Activated naive CD8-positive, alpha-beta T cell treated with anti-CD3 and anti-CD28 coated beads, Interleukin-2, amount 50 U/mL, for 24 hours (primary cell): ENCODE results near the gene TMEM132D.

Source experiments
- ATAC-seq: fragments of 150-1000 bp; cut with Tn5 transposase; one replicate; pipeline ENCODE4 v1.10.0; 2021
- DNase-seq: peaks from one replicate; pipeline ENCODE4 v3.0.0; 2021
- H3K27ac Mint-ChIP-seq: one replicate; pipeline ENCODE4 v1.8.0; 2021; ENCODE audit warnings: mild to moderate bottlenecking, mixed read lengths
- H3K27me3 Mint-ChIP-seq: one replicate; pipeline ENCODE4 v1.8.0; 2021; ENCODE audit warnings: mixed read lengths
- H3K36me3 Mint-ChIP-seq: one replicate; pipeline ENCODE4 v1.8.0; 2021; ENCODE audit warnings: low read depth, mixed read lengths
- H3K4me1 Mint-ChIP-seq: one replicate; pipeline ENCODE4 v1.8.0; 2021; ENCODE audit warnings: mixed read lengths
- H3K4me3 Mint-ChIP-seq: one replicate; pipeline ENCODE4 v1.8.0; 2021; ENCODE audit warnings: mild to moderate bottlenecking, moderate library complexity, mixed read lengths
- H3K9me3 Mint-ChIP-seq: one replicate; pipeline ENCODE4 v1.8.0; 2021; ENCODE audit warnings: mixed read lengths

TMEM132D gene

DNA sequence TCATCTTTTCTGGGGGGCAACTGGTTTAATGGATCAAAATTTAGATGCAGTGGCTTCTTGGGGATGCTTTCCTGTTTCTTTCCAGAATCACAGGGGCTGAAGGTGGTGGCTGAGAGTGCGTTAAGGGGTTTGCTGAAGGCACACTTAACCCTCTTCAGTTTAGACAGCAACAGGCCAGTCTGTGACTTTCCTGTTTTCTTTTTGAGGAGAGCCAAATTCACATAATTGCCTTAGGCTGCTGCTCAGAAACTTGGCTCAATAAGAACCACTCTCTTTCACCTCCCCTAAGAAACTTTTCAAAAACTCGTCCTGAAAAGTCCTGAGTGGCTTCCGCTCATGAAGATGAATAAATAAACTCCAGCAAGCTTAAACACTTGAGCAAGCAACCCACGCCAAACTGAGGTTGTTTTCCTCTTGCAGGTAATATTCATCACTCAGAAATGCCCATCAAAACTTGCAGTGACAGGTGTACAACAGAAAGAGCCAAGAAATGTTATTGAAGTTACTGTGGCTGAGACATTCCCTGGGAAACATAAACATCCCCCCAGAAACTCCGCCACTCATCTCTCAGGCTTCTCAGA lies 510.4 kb downstream of the TMEM132D start:
- no peak for DNase-seq
- no peak for ATAC-seq
- Mint-ChIP-seq H3K27me3 (no peaks in the 10 kb centered on the region), H3K4me1 (no peaks in the 10 kb centered on the region), H3K36me3 (no peaks in the 10 kb centered on the region), H3K27ac (no peak overlapping the region), H3K4me3 (no peak overlapping the region), H3K9me3 (peaks cover 5% of the 10 kb centered on the region)

DNA sequence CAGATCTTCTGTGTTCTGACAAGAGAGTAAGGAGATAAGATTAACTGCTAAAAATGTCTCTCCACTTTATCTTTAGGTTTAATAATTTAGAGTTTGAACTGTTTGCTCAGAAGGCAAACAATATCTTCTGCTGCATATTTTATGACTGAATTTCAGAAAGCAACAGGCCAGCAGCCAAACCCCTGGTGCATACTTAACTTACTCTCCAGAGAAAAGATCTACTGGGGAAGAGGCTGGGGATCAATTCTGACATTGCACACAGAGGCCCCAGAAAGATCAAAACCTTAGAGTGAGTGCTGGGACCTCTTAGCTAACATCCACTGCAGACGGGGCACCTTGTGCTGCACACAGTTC lies 518.2 kb downstream of the TMEM132D start:
- DNase-seq: no peak
- Mint-ChIP-seq H3K36me3 (no peaks in the 10 kb centered on the region), H3K27me3 (no peaks in the 10 kb centered on the region), H3K27ac (no peak overlapping the region), H3K4me3 (no peak overlapping the region), H3K9me3 (peaks cover 3% of the 10 kb centered on the region), H3K4me1 (no peaks in the 10 kb centered on the region)
- ATAC-seq: no peak

DNA sequence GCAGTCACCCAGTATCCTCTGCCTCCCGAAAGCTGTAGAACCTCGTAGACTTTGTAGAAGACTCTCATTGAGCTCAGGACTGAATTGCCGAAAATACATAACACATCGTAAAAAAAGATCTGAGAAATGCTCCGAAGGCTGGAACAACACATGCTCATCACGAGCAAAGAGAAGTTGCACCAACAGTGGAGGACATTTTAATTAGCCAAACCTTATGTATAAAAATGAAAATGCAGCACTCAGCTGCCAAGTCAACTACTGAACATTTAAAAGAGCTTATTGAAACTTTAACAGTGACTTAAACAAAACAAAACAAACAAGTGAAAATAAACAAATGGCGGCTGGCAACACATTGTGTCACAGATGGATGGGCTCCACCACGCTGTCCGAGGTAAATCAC lies 519.9 kb downstream of the TMEM132D start:
- no peak for ATAC-seq
- DNase-seq: no peak
- Mint-ChIP-seq H3K9me3 (peaks cover 3% of the 10 kb centered on the region), H3K36me3 (no peaks in the 10 kb centered on the region), H3K4me3 (no peak overlapping the region), H3K4me1 (no peaks in the 10 kb centered on the region), H3K27me3 (no peaks in the 10 kb centered on the region), H3K27ac (no peak overlapping the region)

DNA sequence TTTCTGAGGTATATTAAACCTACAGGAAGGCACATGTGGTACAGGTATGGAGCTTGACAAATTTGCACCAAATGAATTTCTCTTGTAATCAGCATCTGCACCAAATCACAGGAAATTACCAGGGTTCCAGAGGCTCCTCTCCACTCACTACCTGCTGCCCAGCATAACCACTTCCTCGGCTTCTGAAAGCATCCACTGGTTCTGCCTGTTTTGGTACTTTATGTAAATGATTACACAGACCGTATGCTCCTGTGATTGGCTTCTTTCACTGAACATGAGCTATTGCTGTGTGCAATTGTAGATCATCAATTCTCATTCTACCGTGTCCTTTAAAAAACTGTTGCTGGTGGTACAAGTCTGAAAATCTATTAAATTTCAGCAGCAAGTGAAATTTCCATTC lies 522.1 kb downstream of the TMEM132D start:
- no peak overlapping the region for H3K27ac Mint-ChIP-seq
- no peaks in the 10 kb centered on the region for H3K4me1 Mint-ChIP-seq
- H3K9me3 Mint-ChIP-seq: peaks cover 11% of the 10 kb centered on the region
- no peak overlapping the region for H3K4me3 Mint-ChIP-seq
- no peaks in the 10 kb centered on the region for H3K36me3 Mint-ChIP-seq
- no peaks in the 10 kb centered on the region for H3K27me3 Mint-ChIP-seq
- ATAC-seq: no peak
- no peak for DNase-seq

DNA sequence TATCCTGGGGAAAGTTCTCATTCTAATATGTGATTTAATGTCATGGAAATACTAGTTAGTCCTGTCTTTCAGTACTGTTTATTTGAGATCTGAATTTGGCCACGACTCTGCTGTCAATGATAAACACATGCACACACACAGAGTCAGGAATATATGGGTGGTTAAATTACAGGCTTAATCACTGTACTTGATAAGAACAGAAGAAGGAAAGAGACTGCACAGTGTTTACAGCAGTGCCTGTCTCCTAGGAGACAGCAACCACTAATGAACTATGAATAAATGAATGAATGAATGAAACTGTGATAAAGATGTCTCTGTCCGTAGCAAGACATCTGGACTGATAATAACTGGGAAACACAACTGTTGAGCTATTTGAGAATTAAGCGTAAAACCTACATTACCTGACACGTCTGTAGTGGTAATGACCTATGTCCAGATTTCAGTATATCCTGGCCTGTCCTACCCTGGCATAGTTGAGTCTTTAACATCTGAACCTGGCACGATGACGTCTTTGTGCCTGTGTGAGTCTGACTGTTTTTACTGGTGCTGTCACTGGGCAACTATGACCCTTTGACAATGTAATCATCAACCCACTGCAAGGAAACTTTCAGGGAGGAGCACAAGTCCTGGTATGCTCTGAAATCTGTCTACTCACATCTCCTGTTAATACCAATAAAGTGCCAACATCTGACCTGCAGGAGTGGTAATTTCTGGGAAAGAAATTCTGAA lies 524.6 kb downstream of the TMEM132D start:
- H3K4me1 Mint-ChIP-seq: no peaks in the 10 kb centered on the region
- H3K4me3 Mint-ChIP-seq: no peak overlapping the region
- no peaks in the 10 kb centered on the region for H3K27me3 Mint-ChIP-seq
- H3K9me3 Mint-ChIP-seq: peaks cover 11% of the 10 kb centered on the region
- H3K27ac Mint-ChIP-seq: no peak overlapping the region
- no peak for DNase-seq
- H3K36me3 Mint-ChIP-seq: no peaks in the 10 kb centered on the region
- ATAC-seq: no peak

DNA sequence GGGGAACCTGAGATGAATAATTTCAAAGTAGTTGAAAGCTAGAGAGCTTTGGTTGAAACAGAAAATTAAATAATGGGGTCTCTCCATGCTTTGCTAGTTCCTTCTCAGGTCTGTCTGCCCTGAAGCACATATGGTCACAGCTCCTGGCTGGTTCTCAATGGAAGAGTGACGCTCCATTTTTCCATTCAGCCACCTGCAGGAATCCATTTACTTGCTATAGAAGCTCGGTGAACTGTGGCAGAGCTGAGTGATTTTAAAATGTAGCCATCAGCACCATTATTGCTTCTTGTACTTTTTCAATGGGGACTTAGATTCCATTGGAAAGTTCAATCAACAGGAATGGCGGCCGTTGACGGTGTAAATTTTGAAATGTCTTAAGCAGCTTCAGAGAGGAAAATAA lies 525.3 kb downstream of the TMEM132D start:
- Mint-ChIP-seq H3K4me1 (no peaks in the 10 kb centered on the region), H3K4me3 (no peak overlapping the region), H3K27me3 (no peaks in the 10 kb centered on the region), H3K27ac (no peak overlapping the region), H3K36me3 (no peaks in the 10 kb centered on the region), H3K9me3 (peaks cover 8% of the 10 kb centered on the region)
- ATAC-seq (no peak), DNase-seq (no peak)

DNA sequence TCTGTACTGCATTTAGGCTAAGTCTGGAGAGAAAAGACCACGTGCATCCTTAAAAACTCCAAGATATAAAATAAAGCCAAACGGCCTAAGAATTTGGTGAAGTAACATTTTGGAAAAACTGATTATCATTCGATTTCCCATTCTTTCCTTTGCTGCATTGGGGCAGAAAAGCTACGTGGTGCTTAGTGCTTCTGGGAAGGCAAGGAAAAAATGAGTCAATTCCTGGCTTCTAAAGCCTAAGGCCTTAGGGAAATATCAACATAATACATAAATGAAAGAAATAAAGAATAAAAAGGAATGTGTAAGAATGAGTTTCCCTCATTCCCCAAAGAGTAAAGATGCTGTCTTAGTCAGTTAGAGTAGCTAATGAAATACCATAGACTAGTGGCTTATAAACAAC lies 530.1 kb downstream of the TMEM132D start:
- DNase-seq: no peak
- Mint-ChIP-seq H3K36me3 (no peaks in the 10 kb centered on the region), H3K4me3 (no peak overlapping the region), H3K27me3 (no peaks in the 10 kb centered on the region), H3K4me1 (no peaks in the 10 kb centered on the region), H3K27ac (no peak overlapping the region), H3K9me3 (peaks cover 8% of the 10 kb centered on the region)
- ATAC-seq: no peak

DNA sequence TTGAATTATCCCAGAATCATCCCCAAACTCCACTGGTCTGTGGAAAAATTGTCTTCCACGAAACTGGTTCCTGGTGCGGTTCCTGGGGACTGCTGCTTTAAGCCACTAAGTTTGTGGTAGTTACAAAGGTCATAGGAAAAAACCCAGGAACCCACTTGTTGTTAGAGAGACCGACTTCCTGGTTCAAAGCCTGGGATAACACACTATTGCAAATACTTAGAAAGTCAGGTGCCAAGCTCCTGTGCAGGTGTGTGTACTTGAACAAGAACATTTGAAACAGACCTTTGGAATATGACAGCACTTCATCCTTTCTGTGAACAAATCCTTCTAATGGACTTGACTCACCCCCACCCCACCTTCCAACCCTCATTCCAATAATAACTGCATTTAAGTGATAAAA lies 530.9 kb downstream of the TMEM132D start:
- Mint-ChIP-seq H3K4me3 (no peak overlapping the region), H3K36me3 (no peaks in the 10 kb centered on the region), H3K27me3 (no peaks in the 10 kb centered on the region), H3K9me3 (peaks cover 8% of the 10 kb centered on the region), H3K4me1 (no peaks in the 10 kb centered on the region), H3K27ac (no peak overlapping the region)
- ATAC-seq: no peak
- DNase-seq: no peak

DNA sequence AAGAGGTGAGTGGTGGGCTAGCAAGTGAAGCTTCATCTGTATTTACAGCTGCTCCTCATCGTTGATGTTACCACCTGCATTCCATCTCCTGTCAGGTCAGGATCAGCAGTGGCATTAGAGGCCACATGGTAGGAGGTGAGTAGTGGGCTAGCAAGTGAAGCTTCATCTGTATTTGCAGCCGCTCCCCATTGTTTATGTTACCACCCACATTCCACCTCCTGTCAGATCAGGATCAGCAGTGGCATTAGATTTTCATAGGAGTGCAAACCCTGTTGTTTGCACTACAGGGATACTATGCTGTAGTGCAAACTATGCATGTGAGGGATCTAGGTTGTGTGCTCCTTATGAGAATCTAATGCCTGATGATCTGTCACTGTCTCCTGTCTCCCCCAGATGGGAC lies 531.5 kb downstream of the TMEM132D start:
- Mint-ChIP-seq H3K4me1 (no peaks in the 10 kb centered on the region), H3K4me3 (no peak overlapping the region), H3K27me3 (no peaks in the 10 kb centered on the region), H3K9me3 (peaks cover 6% of the 10 kb centered on the region), H3K36me3 (no peaks in the 10 kb centered on the region), H3K27ac (no peak overlapping the region)
- no peak for ATAC-seq
- no peak for DNase-seq

DNA sequence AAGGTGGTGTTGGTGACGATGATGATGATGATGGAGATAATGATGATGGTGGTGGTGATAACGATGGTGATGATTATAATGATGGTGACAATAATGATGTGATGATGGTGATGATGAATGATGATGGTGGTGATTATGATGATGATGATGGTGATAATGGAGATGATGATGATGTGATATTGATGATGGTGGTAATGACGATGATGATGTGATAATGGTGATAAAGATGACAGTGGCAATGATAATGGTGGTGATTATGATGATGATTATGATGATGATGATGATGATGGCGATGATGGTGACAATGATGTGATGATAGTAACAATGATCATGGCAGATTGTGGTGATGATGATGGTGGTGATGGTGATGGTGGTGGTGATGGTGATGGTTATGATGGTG lies 532.6 kb downstream of the TMEM132D start:
- ATAC-seq: no peak
- no peaks in the 10 kb centered on the region for H3K36me3 Mint-ChIP-seq
- H3K27ac Mint-ChIP-seq: no peak overlapping the region
- no peaks in the 10 kb centered on the region for H3K4me1 Mint-ChIP-seq
- H3K27me3 Mint-ChIP-seq: no peaks in the 10 kb centered on the region
- H3K9me3 Mint-ChIP-seq: peaks cover 2% of the 10 kb centered on the region
- H3K4me3 Mint-ChIP-seq: no peak overlapping the region
- no peak for DNase-seq

DNA sequence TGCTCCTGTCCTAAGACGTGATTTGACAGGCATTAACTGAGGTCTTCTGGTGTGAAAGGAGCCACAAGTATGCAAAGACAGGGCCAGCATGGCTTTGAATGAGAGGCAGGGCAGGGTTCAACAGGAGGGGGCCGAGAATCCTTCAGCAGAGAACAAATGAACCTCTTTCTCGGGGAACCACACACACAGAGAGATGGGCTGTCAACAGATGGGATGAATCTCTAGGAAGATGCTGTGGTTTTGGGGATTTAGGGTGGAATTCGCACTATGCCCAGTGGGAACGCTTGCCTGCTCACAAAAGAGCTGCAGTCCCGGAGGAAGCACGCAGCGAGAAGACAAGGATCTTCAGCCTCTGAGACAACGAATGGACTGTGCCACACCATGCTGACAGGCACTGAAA lies 537.2 kb downstream of the TMEM132D start:
- Mint-ChIP-seq H3K36me3 (no peaks in the 10 kb centered on the region), H3K9me3 (peaks cover 10% of the 10 kb centered on the region), H3K27ac (no peak overlapping the region), H3K27me3 (no peaks in the 10 kb centered on the region), H3K4me1 (no peaks in the 10 kb centered on the region), H3K4me3 (no peak overlapping the region)
- ATAC-seq: no peak
- no peak for DNase-seq

DNA sequence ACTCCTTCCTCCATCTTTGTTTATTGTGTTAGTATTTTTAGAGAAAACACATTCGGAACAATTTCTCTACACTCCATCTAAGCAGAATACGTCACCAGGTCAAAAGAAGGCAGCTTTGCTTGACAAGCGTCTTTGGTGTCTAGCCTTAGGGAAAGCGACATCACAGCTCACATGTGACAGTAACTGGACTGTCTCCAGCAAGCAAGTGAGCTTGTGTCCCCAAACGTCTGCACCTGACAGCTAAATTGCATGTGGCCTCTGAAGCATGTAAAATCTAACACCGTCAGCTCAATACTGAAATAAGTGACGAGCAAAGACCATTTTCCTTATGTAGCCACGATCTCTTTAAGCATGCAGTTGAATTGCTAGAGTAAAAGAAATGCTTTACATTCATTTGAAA lies 540.8 kb downstream of the TMEM132D start:
- H3K4me3 Mint-ChIP-seq: no peak overlapping the region
- no peaks in the 10 kb centered on the region for H3K36me3 Mint-ChIP-seq
- H3K27ac Mint-ChIP-seq: no peak overlapping the region
- no peaks in the 10 kb centered on the region for H3K4me1 Mint-ChIP-seq
- peaks cover 14% of the 10 kb centered on the region for H3K9me3 Mint-ChIP-seq
- H3K27me3 Mint-ChIP-seq: no peaks in the 10 kb centered on the region
- DNase-seq (no peak), ATAC-seq (no peak)

DNA sequence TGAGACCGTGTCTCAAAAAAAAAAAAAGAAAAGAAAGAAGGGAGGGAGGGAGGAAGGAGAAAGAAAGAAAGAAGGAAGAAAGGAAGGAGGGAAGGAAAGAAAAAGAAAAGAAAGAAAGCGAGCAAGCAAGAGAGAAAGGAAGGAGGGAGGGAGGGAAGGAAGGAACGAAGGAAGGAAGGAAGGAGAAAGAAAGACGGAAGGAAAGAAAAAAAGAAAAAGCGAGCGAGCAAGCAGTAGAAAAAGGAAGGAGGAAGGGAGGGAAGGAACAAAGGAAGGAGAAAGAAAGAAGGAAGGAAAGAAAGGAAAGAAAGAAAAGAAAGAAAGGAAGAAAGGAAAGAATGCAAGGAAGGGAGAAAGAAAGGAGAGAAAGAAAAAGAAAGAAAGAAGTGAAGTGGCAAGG lies 546.6 kb downstream of the TMEM132D start:
- ATAC-seq: no peak
- Mint-ChIP-seq H3K36me3 (no peaks in the 10 kb centered on the region), H3K27me3 (peaks cover 2% of the 10 kb centered on the region)

DNA sequence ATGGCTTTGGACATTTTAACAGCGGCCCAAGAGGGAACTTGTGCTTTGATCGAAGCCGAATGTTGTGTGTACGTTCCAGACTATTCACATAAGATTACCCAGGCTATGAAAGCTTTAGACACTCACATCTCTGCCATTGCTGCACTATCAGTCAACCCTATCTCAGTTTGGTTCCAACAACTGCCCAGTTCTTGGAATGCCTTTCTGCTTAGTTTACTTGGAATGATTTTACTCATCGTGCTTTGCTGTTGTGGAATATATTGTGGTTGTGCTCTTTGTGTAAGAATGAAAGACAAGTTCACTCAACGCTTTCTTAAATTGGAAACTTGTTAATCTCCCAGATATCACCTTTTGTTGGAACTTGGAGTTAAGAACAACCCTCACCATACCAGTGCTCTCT lies 552.3 kb downstream of the TMEM132D start:
- Mint-ChIP-seq H3K27ac (no peak overlapping the region), H3K4me3 (no peak overlapping the region), H3K4me1 (no peaks in the 10 kb centered on the region), H3K9me3 (peaks cover 7% of the 10 kb centered on the region), H3K27me3 (peaks cover 2% of the 10 kb centered on the region), H3K36me3 (no peaks in the 10 kb centered on the region)
- no peak for DNase-seq
- no peak for ATAC-seq

More for the DNA sequence above, 546.6 kb downstream of the TMEM132D start:
- H3K27ac Mint-ChIP-seq: no peak overlapping the region
- DNase-seq: no peak
- no peak overlapping the region for H3K4me3 Mint-ChIP-seq
- no peaks in the 10 kb centered on the region for H3K4me1 Mint-ChIP-seq
- H3K9me3 Mint-ChIP-seq: peaks cover 8% of the 10 kb centered on the region

DNA sequence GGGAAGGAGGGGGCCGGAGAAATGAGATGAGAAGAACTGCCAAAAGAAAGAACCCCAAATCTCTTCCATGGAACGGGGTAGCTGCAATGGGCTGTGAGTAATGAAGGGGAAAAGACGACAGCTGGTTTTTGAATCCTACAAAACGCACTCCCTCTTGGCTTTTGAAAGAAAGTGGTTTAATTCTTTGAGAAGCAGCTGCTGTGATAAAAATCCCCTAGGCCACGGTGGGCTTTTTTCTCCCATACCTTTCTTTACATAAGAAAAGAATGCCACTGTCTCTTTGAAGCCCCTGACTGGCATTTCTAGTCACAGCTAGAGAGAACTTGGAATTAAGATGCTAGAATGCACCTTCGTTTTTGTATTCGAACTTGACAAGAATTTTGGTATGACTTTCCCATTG lies 564.5 kb downstream of the TMEM132D start:
- DNase-seq: no peak
- Mint-ChIP-seq H3K4me3 (no peak overlapping the region), H3K4me1 (no peaks in the 10 kb centered on the region), H3K36me3 (no peaks in the 10 kb centered on the region), H3K27me3 (no peaks in the 10 kb centered on the region), H3K27ac (no peak overlapping the region), H3K9me3 (peaks cover 21% of the 10 kb centered on the region)
- no peak for ATAC-seq

DNA sequence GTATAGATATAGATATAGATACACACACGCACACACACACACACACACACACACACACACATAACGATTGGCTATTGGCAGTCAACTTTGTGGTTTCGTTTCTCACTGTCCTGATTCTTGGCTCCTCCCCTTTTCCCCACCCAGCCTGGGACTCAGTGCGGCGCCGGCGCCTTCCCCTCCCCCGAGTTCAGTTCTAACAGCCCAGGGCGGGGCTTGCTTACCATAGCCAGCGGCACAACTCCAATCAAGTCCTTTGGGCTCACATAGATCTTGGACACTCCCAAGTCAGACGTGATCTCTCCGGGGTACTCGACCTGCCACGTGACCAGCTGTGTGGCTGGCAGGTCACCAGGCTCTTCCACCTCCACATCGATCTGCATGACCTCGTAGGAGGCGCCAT lies 566.4 kb downstream of the TMEM132D start:
- no peaks in the 10 kb centered on the region for H3K36me3 Mint-ChIP-seq
- ATAC-seq: no peak

More for the DNA sequence above, 566.4 kb downstream of the TMEM132D start:
- DNase-seq: no peak
- Mint-ChIP-seq H3K9me3 (peaks cover 21% of the 10 kb centered on the region), H3K4me3 (no peak overlapping the region), H3K27me3 (no peaks in the 10 kb centered on the region), H3K27ac (no peak overlapping the region), H3K4me1 (no peaks in the 10 kb centered on the region)
